ENCODE data around the gene LNPEP.
"Not testable (repeated sequence)": the region's sequence is repeated elsewhere in the genome, so short reads cannot be mapped to it uniquely, and the experiment has no call there.

LNPEP gene

DNA sequence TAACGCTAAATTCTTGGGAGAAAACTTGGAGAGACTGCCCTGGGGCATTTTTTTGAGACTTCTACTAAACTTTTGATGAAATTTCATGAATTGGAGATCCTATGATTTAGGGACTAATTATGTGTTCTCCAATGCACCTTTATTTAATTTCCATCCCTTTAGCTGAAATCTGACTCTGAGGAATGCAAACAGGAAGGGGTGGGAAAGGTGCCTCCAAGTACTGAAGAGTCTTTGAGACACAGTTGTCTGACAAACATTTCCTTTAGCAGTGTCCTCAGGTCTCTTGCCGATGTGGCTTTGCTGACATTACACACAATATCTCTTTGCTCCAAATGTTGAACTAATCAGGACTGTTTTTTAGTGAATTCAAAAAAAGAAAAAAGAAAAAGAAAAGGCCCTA is 129.6 kb downstream of the LNPEP start:
- no peak for DNase-seq (ENCODE audit: low spot score)

DNA sequence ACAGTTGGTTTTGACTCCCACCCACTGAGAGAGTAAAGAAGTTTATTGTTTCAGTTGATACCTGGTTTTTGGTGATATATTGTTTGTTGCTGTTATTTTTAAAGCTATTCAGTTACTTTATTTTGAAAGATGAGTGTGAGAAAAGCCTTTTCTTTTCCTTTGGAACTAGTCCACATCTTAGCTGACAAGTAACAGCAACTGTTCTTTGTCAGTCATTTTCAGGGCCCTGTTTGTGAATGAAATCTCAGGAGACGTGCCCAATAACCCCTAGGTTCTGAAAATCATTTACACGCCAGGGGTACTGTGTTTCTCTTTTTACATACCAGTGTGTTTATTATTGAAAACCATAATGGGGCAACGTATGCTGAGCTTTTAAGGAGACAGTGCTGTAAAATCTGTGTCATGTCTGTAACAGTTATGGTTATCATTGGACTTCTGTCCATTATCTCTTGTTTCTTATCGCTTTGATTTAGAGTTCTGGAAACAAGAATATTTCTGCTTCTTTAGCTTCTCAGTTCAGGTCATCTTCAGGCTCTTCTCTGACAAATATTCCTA is 131.5 kb downstream of the LNPEP start:
- DNase-seq (ENCODE audit: low spot score), result no peak

DNA sequence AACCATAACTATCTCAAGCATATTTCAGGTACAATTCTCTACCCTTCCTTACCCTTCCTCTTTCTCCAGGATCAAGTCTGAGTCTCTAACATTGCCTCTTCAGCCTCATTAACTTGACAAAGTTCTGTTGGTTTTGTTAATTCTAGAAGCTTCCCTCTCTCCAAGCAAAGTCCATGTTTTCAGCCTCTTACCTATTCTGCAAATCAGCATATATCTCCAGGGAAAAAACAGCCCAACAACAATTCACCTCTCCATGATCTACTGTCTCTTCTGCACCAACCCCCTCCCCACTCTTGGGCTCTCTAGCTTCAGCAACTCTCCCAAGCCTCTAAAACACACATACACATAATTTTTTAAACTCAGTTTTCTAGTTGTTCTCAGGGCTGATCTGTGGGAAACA is 134.4 kb downstream of the LNPEP start:
- no peak for DNase-seq (ENCODE audit: low spot score)

DNA sequence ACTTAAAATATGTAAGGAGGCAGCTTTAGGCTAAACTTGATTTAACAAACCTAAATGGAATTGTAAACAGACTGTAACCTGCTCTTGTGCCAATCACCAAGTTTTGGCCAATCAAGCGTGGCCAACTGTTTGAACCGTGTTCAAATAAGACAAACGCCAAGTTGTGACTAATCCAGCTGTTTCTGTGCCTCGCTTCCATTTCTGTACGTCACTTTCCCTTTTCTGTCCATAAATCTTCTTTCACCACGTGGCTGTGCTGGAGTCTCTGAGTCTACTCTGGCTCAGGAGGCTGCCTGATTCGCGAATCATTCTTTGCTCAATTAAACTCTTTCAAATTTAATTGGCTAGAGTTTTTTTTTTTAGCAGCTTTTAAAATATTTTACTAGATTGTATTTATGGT is 135.2 kb downstream of the LNPEP start:
- DNase-seq (ENCODE audit: low spot score), result no peak

DNA sequence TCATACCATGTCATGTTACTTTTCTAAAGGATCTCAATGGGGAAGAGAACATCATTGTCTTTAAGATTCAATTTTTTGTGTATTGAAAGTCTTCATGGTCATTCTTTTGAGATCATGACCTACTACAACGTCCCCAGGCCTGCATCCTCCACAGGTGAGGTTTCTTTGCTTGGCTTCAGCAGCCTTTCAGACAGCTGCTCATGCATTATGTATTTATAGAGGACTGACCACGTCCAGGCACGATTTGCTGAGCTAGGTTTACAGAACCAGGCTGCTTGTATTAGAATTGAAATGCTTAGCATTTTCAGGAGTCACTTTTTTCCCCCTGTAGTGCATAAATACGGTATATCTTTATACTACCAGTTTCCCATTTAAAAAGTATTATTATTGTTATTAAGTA is 136.1 kb downstream of the LNPEP start:
- DNase-seq (ENCODE audit: low spot score), result no peak

DNA sequence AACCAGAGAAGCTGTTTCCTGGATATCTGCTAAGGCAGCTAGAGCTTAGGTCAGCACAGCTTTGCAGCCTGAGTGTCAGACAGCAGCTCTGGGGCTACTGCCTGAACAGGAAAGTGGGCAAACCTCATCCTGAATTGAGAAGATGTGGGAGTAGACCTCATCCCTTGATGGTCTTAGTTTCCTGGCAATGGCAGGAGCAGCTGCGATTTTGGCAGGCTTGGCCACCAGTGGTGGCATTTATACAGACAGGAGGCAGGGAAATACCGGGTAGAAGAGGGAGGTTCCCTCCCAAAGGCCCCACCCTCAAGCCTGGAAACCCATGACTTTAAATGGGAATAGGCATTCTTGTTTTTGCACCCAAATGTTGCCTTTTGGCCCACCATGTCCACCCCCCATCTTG is 136.8 kb downstream of the LNPEP start:
- DNase-seq (ENCODE audit: low spot score), result no peak

DNA sequence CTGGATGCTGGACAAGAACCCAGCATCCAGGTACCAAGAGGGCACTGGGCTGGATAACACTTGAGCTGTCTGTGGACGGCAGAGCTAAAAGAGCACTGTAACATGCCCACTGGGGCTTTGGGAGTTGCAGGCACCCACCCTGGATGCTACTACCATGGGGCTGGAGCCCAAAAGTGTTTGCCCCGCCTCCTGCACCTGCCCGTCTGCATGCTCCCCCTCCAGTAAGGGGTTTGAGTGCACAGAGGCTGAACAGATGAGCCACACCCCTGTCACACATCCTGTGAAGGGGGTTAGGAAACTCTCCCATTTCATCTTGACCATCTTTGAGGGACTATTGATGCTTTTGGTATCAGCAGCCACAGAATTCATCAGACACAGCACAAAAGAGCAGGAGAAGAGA is 137.5 kb downstream of the LNPEP start:
- DNase-seq (ENCODE audit: low spot score), result no peak

DNA sequence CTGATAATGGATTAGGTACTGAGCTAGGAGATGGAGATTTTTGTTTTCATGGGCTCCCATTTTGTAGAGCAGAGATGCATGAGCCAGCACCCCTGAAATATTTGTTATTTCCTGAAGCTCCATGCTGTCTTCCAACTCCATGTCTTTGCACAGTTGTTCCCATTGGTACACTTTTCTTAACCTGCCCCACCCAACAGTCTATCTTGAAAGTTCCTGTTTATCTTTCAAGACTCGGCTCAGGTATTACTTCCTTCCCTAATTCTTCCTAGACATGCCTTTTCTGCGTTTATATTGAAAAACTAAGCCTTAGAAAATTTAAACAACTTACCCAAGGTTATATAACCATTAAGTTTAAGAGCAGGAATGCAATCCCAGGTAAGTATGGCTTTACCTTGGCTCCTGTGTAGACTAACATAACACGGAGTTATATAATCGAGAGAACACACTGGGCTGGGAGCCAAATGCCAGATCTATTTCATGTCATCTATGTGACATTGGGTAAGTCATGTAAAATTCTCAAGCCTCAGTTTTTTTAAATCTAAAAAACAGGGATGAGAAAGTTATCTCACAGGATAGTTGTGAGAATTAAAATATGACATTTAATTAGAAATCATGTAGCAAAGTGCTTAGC is 139.1 kb downstream of the LNPEP start:
- DNase-seq (ENCODE audit: low spot score), result no peak

DNA sequence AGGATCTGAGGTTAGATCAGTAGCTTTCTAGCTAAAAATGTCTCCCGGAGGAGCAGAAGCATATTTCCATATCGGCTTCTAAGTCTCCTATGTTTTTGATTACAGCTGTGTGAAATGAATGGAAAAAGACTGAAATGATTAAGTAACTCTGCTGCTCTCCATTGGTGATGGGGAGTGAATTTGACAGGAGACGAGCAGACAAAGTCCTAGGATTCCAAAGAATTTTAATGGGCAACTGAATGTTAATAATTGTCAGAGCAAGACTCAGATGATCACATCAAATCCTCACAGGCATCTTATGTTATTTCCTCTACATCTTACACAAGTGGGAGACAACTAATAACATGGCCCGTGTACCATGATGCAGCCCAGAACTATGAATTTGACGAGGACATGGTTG is 139.8 kb downstream of the LNPEP start:
- DNase-seq (ENCODE audit: low spot score), result no peak

DNA sequence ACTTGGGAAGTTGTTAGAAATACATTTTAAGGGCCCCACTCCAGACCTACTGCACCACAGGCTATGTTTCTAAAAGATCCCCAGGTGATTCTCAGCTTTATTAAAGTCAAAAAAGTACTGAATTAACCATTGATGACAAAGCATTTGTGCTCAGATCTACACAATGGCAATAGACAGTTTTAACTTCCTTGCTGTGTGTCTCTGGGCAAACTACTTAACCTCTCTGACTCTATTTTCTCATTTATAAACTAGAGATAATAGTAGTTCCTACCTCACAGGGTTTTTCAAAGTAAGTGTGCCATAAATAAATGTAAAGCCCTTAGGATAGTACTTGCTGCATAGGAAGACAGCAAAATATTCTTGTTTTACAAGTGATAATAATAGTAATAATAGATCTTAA is 140.2 kb downstream of the LNPEP start:
- DNase-seq (ENCODE audit: low spot score), result no peak

DNA sequence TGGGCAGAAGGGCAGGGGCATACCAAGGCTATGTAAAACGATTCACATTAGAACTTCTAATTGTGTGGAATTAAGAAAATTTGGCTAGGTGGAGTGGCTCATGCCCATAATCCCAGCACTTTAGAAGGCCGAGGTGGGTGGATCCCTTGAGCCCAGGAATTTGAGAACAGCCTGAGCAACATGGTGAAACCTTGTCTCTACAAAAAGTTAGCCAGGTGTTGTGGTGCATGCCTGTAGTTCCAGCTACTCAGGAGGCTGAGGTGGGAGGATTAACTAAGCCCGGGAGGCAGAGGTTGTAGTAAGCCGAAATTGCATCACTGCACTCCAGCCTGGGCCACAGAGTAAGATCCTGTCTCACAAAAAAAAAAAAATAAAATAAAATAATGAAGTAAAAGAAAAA is 141.4 kb downstream of the LNPEP start:
- no peak for DNase-seq (ENCODE audit: low spot score)

DNA sequence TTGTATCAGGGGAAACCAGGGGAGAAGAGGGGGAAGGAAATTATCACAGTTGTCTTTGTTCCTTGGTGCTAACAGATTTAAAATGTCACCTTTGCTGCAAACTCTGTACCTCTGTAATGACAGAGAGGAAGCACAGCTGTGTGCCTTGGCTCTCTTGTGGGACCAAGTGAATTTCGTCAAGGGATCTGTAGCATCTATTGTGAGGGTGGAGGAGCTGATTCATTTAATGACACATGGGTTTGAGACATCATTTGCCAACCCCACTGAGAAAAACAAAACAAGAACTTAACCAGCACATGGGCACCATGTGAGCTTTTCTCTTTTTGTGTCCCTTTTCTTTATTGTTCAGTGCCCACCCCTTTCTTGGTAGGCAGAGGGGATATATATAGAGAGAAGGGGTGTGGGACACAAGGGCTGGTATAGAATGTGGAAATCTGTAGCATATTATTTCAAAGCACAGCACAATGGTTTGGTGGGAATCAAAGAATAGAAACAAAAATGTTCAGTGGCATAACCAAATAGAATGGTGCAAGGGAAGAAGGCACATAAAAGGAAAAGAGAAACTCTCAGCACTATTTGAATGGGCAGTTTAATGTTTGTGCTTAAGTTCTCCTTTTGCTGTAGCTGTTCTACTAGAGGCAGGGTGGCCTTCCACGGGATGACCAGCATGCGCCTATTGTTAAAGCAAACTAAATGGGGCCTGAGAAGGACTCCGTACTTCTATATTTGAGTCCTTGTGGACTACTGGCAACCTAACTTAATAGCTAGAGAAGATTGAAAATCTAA is 143.3 kb downstream of the LNPEP start:
- DNase-seq (ENCODE audit: low spot score), result no peak

DNA sequence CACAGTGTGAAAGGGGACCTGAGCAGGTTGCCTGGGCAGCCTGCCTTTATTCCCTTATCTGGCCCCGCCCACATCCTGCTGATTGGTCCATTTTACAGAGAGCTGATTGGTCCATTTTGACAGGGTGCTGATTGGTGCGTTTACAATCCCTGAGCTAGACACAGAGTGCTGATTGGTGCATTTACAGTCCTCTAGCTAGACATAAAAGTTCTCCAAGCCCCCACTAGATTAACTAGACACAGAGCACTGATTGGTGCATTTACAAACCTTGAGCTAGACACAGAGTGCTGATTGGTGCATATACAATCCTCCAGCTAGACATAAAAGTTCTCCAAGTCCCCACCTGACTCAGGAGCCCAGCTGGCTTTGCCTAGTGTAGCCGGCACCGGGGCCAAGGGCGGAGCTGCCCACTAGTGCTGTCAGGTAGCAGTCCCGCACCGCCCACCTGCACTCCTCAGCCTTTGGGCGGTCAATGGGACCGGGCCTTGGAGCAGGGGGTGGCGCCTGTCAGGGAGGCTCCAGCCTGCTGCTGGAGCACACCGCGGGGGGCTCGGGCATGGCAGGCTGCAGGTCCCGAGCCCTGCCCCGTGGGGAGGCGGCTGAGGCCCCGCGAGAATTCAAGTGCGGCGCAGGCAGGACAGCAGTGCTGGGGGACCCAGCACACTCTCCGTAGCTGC is 149.0 kb downstream of the LNPEP start:
- not testable (repeated sequence) for DNase-seq (ENCODE audit: low spot score)

DNA sequence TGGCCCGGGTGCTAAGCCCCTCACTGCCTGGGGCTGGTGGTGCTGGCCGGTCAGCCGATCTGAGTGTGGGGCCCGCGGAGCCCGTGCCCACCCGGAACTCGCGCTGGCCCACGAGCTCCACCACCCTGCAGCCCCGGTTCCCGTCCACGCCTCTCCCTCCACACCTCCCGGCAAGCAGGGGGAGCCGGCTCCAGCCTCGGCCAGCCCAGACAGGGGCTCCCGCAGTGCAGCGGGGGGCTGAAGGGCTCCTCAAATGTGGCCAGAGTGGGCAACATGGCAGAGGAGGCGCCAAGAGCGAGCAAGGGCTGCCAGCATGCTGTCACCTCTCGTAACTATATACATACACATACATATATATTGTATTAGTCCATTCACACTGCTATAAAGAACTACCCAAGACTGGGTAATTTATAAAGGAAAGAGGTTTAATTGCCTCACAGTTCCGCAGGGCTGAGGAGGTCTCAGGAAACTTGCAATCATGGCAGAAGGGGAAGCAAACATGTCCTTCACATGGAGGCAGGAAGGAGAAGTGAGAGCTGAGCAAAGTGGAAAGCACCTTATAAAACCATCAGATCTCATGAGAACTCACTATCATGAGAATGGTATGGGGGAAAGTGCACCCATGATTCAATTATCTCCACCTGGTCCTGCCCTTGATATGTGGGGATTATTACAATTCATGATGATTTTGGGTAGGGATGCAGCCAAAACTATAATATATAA is 149.7 kb downstream of the LNPEP start:
- DNase-seq (ENCODE audit: low spot score), result no peak

All from ecto neural progenitor cell (in vitro differentiated cells).